Lung (tissue), 12 donors: ENCODE data around the gene SRM. TPM values are rescaled to one million over a fixed set of nuclear protein-coding genes. Genes with fewer than 3 reads are reported as not detected.
"Not testable (repeated sequence)": the region's sequence is repeated elsewhere in the genome, so short reads cannot be mapped to it uniquely, and the experiment has no call there.

Source experiments
- ATAC-seq: fragments of 200-7000 bp; cut with Tn5 transposase; one replicate; pipeline ENCODE4 v1.9.1; 2020; ENCODE audit warnings: moderate number of reproducible peaks; ENCODE audit not compliant: insufficient read depth, low FRiP score
- DNase-seq, 3 donors: peaks; one replicate each; pipeline ENCODE4 v3.0.0-alpha.2; 2013 to 2017
- H3K27ac ChIP-seq, 2 donors: one replicate each; pipeline ENCODE4 v1.5.1; 2013; ENCODE audit warnings: mild to moderate bottlenecking in 2 of 2, moderate library complexity in 2 of 2, control low read depth in 1 of 2, inconsistent platforms in 1 of 2, low read depth in 1 of 2, low read length in 1 of 2
- H3K27me3 ChIP-seq, 3 donors: one replicate each; pipeline ENCODE4 v1.5.1; 2013; ENCODE audit warnings: low read length in 2 of 3; ENCODE audit not compliant: control insufficient read depth in 3 of 3, insufficient read depth in 3 of 3
- H3K36me3 ChIP-seq, 4 donors: one replicate each; pipeline ENCODE4 v1.5.1; 2013; ENCODE audit warnings: low read length in 4 of 4, mild to moderate bottlenecking in 1 of 4, moderate library complexity in 1 of 4; ENCODE audit not compliant: control insufficient read depth in 4 of 4, insufficient read depth in 4 of 4
- H3K4me1 ChIP-seq, 5 donors: one replicate each; pipeline ENCODE4 v1.5.1; 2013; ENCODE audit warnings: low read length in 5 of 5, mild to moderate bottlenecking in 2 of 5, moderate library complexity in 1 of 5; ENCODE audit not compliant: control insufficient read depth in 5 of 5, insufficient read depth in 5 of 5
- H3K4me3 ChIP-seq: one replicate; pipeline ENCODE4 v1.5.1; 2013; ENCODE audit warnings: mild to moderate bottlenecking, control low read depth, moderate library complexity
- H3K9ac ChIP-seq, 2 donors: one replicate each; pipeline ENCODE4 v1.5.1; 2013; ENCODE audit warnings: low read length in 2 of 2, control low read depth in 1 of 2; ENCODE audit not compliant: insufficient read depth in 1 of 2
- H3K9me3 ChIP-seq, 4 donors: one replicate each; pipeline ENCODE4 v1.5.1; 2013; ENCODE audit warnings: low read length in 3 of 4, mild to moderate bottlenecking in 1 of 4, moderate library complexity in 1 of 4; ENCODE audit not compliant: control insufficient read depth in 4 of 4, insufficient read depth in 3 of 4
- WGBS, 2 donors: extraction: QIAGEN DNeasy Blood & Tissue Kit; methylation state at CpG; one replicate each; pipeline ENCODE4 v1.1.7; 2013; 5-methylcytosine and 5-hydroxymethylcytosine counted together
- polyA plus RNA-seq, 2 donors: library from polyadenylated mRNA; stranded (reverse); fragments of 200-250 nt; gene quantifications; one replicate each; pipeline ENCODE4 v1.2.1, GENCODE V29; 2013
- total RNA-seq, 2 donors: library from RNA; depleted of rRNA in 1 of 2; stranded (reverse); fragments of >200 nt in 1 of 2; gene quantifications; one replicate each; pipeline ENCODE4 v1.2.1, GENCODE V29; 2014 to 2021
- TF ChIP-seq, protein P1 (sequence below): IDR thresholded peaks from 2 replicates; pipeline ENCODE4 v1.5.1; 2012; ENCODE audit warnings: mild to moderate bottlenecking; ENCODE audit errors: control extremely low read depth, extremely low read depth
- donor health status: control.
- donor health status: control.
- donor health status: Bipolar disorder and iron deficiency.
- donor health status: healthy.
- donor health status: DM: yes; HTN: yes; CAD: no.

SRM gene
- total and polyA plus RNA-seq, 4 donors, result 12.3 to 132 (median 115) TPM

- WGBS, 2 donors, result 82 to 83% methylated on average over 3 of the region's 3 CpGs
- Histone ChIP-seq H3K27me3 (no peaks in the 10 kb centered on the region), H3K9ac (no peak overlapping the region), H3K4me3 (no peak overlapping the region), H3K36me3 (no peaks in the 10 kb centered on the region), H3K9me3 (no peaks in the 10 kb centered on the region), H3K27ac (no peak overlapping the region), H3K4me1 (peaks cover 0 to 5% (median 0%) of the 10 kb centered on the region in 5 donors)
- no peak for DNase-seq
- TF ChIP-seq, protein P1, sequence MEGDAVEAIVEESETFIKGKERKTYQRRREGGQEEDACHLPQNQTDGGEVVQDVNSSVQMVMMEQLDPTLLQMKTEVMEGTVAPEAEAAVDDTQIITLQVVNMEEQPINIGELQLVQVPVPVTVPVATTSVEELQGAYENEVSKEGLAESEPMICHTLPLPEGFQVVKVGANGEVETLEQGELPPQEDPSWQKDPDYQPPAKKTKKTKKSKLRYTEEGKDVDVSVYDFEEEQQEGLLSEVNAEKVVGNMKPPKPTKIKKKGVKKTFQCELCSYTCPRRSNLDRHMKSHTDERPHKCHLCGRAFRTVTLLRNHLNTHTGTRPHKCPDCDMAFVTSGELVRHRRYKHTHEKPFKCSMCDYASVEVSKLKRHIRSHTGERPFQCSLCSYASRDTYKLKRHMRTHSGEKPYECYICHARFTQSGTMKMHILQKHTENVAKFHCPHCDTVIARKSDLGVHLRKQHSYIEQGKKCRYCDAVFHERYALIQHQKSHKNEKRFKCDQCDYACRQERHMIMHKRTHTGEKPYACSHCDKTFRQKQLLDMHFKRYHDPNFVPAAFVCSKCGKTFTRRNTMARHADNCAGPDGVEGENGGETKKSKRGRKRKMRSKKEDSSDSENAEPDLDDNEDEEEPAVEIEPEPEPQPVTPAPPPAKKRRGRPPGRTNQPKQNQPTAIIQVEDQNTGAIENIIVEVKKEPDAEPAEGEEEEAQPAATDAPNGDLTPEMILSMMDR, result no peak
- ATAC-seq, result no peak
Measured at GRCh38 chr1:11042065-11042464, 17.8 kb downstream of the SRM start.

- H3K4me3 ChIP-seq, result no peak overlapping the region
- no peaks in the 10 kb centered on the region for H3K9me3 ChIP-seq
- peaks cover 0 to 5% (median 0%) of the 10 kb centered on the region in 5 donors for H3K4me1 ChIP-seq
- ATAC-seq, result no peak
- no peak for DNase-seq
- no peaks in the 10 kb centered on the region for H3K36me3 ChIP-seq
- TF ChIP-seq, protein P1, result no peak
- no peak overlapping the region for H3K9ac ChIP-seq
- no peak overlapping the region for H3K27ac ChIP-seq
- no peaks in the 10 kb centered on the region for H3K27me3 ChIP-seq
Measured at GRCh38 chr1:11041048-11041447, 18.8 kb downstream of the SRM start.

DNA sequence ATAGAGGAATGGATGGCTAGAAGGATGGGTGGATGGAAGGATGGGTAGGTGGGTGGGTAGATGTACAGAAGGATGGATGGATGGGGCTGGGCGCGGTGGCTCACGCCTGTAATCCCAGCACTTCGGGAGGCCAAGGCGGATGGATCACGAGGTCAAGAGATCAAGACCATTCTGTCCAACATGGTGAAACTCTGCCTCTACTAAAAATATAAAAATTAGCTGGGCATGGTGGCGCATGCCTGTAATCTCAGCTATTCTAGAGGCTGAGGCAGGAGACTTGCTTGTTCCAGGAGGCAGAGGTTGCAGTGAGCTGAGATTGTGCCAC, 19.8 kb downstream of the SRM start:
- H3K9ac ChIP-seq, H3K27ac ChIP-seq, H3K27me3 ChIP-seq, H3K9me3 ChIP-seq, H3K4me1 ChIP-seq, H3K4me3 ChIP-seq, DNase-seq, H3K36me3 ChIP-seq, ATAC-seq: not testable (repeated sequence)
- 88 to 95% methylated on average over 7 of the region's 7 CpGs for WGBS, 2 donors

DNA sequence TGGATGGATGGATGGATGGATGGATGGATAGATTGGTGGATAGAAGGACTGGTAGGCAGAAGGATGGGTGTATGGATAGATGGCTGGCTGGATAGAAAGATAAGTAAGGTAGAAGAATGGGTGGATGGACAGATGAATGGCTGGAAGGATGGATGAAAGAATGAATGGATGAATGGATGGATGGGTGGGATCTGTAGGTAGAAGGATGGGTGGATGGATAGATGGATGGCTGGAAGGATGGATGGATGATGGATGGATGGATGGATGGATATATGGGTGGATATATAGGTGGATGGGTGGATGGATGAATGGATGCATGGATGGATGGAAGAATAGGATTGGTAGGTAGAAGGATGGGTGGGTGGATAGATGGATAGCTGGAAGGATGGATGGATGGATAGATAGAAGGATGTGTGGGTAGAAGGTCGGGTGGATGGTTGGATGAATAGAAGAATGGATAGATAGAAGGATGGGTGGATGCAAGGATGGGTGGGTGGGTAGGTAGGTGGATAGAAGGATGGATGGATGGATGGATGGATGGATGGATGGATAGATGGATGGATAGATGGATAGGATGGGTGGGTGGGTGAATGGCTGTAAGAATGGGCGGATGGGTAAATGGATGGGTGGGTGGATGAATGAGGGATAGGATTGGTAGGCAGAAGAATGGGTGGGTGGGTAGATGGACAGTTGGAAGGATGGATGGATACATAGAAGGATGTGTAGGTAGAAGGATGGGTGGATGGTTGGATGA, 20.3 kb downstream of the SRM start:
- H3K27me3 ChIP-seq, result no peaks in the 10 kb centered on the region
- DNase-seq (no peak), ATAC-seq (no peak)
- H3K9ac ChIP-seq, result peak overlapping the region in 1 of 2 donors; percentile 43
- 69 to 76% methylated on average over 2 of the region's 2 CpGs for WGBS, 2 donors
- H3K4me1 ChIP-seq, result peaks cover 0 to 5% (median 0%) of the 10 kb centered on the region in 5 donors
- TF ChIP-seq, protein P1, result no peak
- H3K9me3 ChIP-seq, result no peaks in the 10 kb centered on the region
- H3K27ac ChIP-seq, result no peak overlapping the region
- no peaks in the 10 kb centered on the region for H3K36me3 ChIP-seq
- H3K4me3 ChIP-seq, result no peak overlapping the region
